H1 (cell line): ENCODE measurements around the gene APOM. TPM values are rescaled to one million over a fixed set of nuclear protein-coding genes. Genes with fewer than 3 reads are reported as not detected.

Experiments
- CTCF ChIA-PET: fragments of 300-600 bp; sonication (Branson Sonifier 250); formaldehyde crosslinking; loops from one replicate; lab custom pipeline; 2021; ENCODE audit not compliant: partially characterized antibody; lab: Charles Lee
- POLR2A ChIA-PET: fragments of 300-600 bp; sonication (Branson Sonifier 250); formaldehyde crosslinking; loops from one replicate; lab custom pipeline; 2021; ENCODE audit warnings: inconsistent platforms; ENCODE audit not compliant: partially characterized antibody; lab: Charles Lee
- DNase-seq, 2 experiments: peaks; one replicate each; pipeline versions ENCODE4 v3.0.0 to v3.0.0-alpha.2; 2010 to 2022; ENCODE audit warnings: low spot score in 2 of 2, low read depth in 1 of 2, mixed read lengths in 1 of 2
- FAIRE-seq: peaks from 2 replicates; lab custom pipeline; 2011; peaks lifted over from hg19 to GRCh38; lab: Jason Lieb, UNC
- H2AFZ ChIP-seq: 2 replicates; pipeline ENCODE4 v1.8.1; 2012; ENCODE audit warnings: low read length, inconsistent platforms
- H2AK5ac ChIP-seq: 2 replicates; pipeline ENCODE4 v1.6.1; 2013; ENCODE audit warnings: low read depth, low read length
- H2BK120ac ChIP-seq: replicated peaks from 2 replicates; pipeline ENCODE3; 2013; ENCODE audit warnings: low read depth, low read length, inconsistent platforms
- H2BK12ac ChIP-seq: 2 replicates; pipeline ENCODE4 v1.6.1; 2013; ENCODE audit warnings: low read depth, low read length
- H2BK15ac ChIP-seq: 2 replicates; pipeline ENCODE4 v1.6.1; 2013; ENCODE audit warnings: low read length
- H2BK20ac ChIP-seq: 2 replicates; pipeline ENCODE4 v1.6.1; 2013; ENCODE audit warnings: low read length
- H2BK5ac ChIP-seq: 2 replicates; pipeline ENCODE4 v1.6.1; 2013; ENCODE audit warnings: low read depth, low read length
- H3K14ac ChIP-seq: 2 replicates; pipeline ENCODE4 v1.6.1; 2013; ENCODE audit warnings: inconsistent platforms; ENCODE audit not compliant: insufficient read length
- H3K18ac ChIP-seq: 2 replicates; pipeline ENCODE4 v1.6.1; 2013; ENCODE audit warnings: low read length; ENCODE audit errors: extremely low read depth
- H3K23ac ChIP-seq: 2 replicates; pipeline ENCODE4 v1.6.1; 2013; ENCODE audit warnings: inconsistent platforms; ENCODE audit not compliant: insufficient read length
- H3K23me2 ChIP-seq: 2 replicates; pipeline ENCODE4 v1.6.1; 2013; ENCODE audit warnings: low read depth, low read length
- H3K27ac ChIP-seq: 2 replicates; pipeline ENCODE4 v1.6.1; 2011; ENCODE audit warnings: low read depth, low read length, inconsistent platforms
- H3K27me3 ChIP-seq, 4 experiments: replicated peaks in 1 of 4; 1 replicate in 1 of 4; 2 replicates in 3 of 4; pipeline versions ENCODE4 v1.6.1 to v1.8.1; 2011 to 2013; ENCODE audit warnings: low read length in 3 of 4, mild to moderate bottlenecking in 3 of 4, inconsistent platforms in 2 of 4, mixed read lengths in 2 of 4, moderate library complexity in 1 of 4; ENCODE audit not compliant: control insufficient read depth in 3 of 4, insufficient read depth in 3 of 4; ENCODE audit errors: extremely low read depth in 1 of 4
- H3K36me3 ChIP-seq, 4 experiments: 2 replicates each; pipeline versions ENCODE4 v1.6.1 to v1.8.1; 2011 to 2013; ENCODE audit warnings: mild to moderate bottlenecking in 4 of 4, low read length in 3 of 4, moderate library complexity in 2 of 4, control low read depth in 1 of 4, inconsistent platforms in 1 of 4; ENCODE audit not compliant: insufficient read depth in 4 of 4, control insufficient read depth in 2 of 4
- H3K4ac ChIP-seq: replicated peaks from 2 replicates; pipeline ENCODE3; 2013; ENCODE audit warnings: low read length, low read depth, mixed read lengths, inconsistent platforms; ENCODE audit not compliant: insufficient read length
- H3K4me1 ChIP-seq, 4 experiments: replicated peaks in 1 of 4; 1 replicate in 1 of 4; 2 replicates in 3 of 4; pipeline versions ENCODE4 v1.6.1 to v1.8.1; 2011 to 2013; ENCODE audit warnings: low read length in 3 of 4, inconsistent platforms in 2 of 4, mixed read lengths in 1 of 4; ENCODE audit not compliant: insufficient read depth in 4 of 4, control insufficient read depth in 3 of 4
- H3K4me2 ChIP-seq, 2 experiments: 2 replicates each; pipeline versions ENCODE4 v1.6.1 to v1.8.1; 2011 to 2013; ENCODE audit warnings: low read depth in 2 of 2, low read length in 2 of 2, control low read depth in 1 of 2, inconsistent platforms in 1 of 2, mild to moderate bottlenecking in 1 of 2; ENCODE audit not compliant: insufficient read depth in 1 of 2
- H3K4me3 ChIP-seq, 4 experiments: fragments of 200-600, 300-600 bp in 1 of 4; sonication (generic), shearing (Covaris generic), sonication (Bioruptor Twin) in 1 of 4; 2 replicates each; pipeline versions ENCODE4 v1.5.1 to v1.8.1; 2011 to 2016; ENCODE audit warnings: low read length in 4 of 4, low read depth in 3 of 4, control low read depth in 2 of 4, inconsistent platforms in 2 of 4, mild to moderate bottlenecking in 2 of 4, mixed read lengths in 1 of 4, moderate library complexity in 1 of 4; ENCODE audit not compliant: insufficient read depth in 2 of 4; ENCODE audit errors: extremely low read depth in 1 of 4
- H3K56ac ChIP-seq: replicated peaks from 2 replicates; pipeline ENCODE3; 2013; ENCODE audit warnings: low read depth, mild to moderate bottlenecking, mixed read lengths, low read length, inconsistent platforms; ENCODE audit not compliant: insufficient read length
- H3K79me1 ChIP-seq: 2 replicates; pipeline ENCODE4 v1.6.1; 2013; ENCODE audit warnings: low read depth, low read length, control low read depth
- H3K79me2 ChIP-seq, 2 experiments: 2 replicates each; pipeline versions ENCODE4 v1.6.1 to v1.8.1; 2012 to 2013; ENCODE audit warnings: low read length in 2 of 2, mild to moderate bottlenecking in 2 of 2, inconsistent platforms in 1 of 2; ENCODE audit not compliant: insufficient read depth in 2 of 2, control insufficient read depth in 1 of 2
- H3K9ac ChIP-seq, 4 experiments: replicated peaks in 1 of 4; 1 replicate in 1 of 4; 2 replicates in 3 of 4; pipeline versions ENCODE4 v1.6.1 to v1.8.1; 2011 to 2013; ENCODE audit warnings: low read depth in 3 of 4, low read length in 3 of 4, control low read depth in 2 of 4, mild to moderate bottlenecking in 2 of 4, moderate library complexity in 2 of 4, inconsistent platforms in 1 of 4; ENCODE audit errors: extremely low read depth in 1 of 4
- H3K9me3 ChIP-seq, 2 experiments: 2 replicates each; pipeline versions ENCODE4 v1.6.1 to v1.8.1; 2012 to 2013; ENCODE audit warnings: mild to moderate bottlenecking in 2 of 2, moderate library complexity in 2 of 2, control low read depth in 1 of 2, inconsistent platforms in 1 of 2, low read depth in 1 of 2, low read length in 1 of 2, mixed read lengths in 1 of 2; ENCODE audit not compliant: insufficient read depth in 2 of 2
- H4K20me1 ChIP-seq, 2 experiments: replicated peaks in 1 of 2; 2 replicates each; pipeline versions ENCODE3 to v1.8.1; 2011 to 2013; ENCODE audit warnings: inconsistent platforms in 2 of 2, low read length in 2 of 2, mild to moderate bottlenecking in 1 of 2; ENCODE audit not compliant: insufficient read depth in 2 of 2, control insufficient read depth in 1 of 2
- H4K5ac ChIP-seq: 2 replicates; pipeline ENCODE4 v1.6.1; 2013; ENCODE audit warnings: low read length, low read depth, mixed read lengths, inconsistent platforms; ENCODE audit not compliant: insufficient read length
- H4K8ac ChIP-seq: 2 replicates; pipeline ENCODE4 v1.8.0; 2013; ENCODE audit warnings: mild to moderate bottlenecking, moderate library complexity, low read length, inconsistent platforms; ENCODE audit not compliant: insufficient read depth; ENCODE audit errors: extremely low read depth
- H4K91ac ChIP-seq: replicated peaks from 2 replicates; pipeline ENCODE3; 2013; ENCODE audit warnings: low read length, mixed read lengths, inconsistent platforms; ENCODE audit not compliant: insufficient read length
- CTBP2 ChIP-seq: IDR thresholded peaks from 2 replicates; pipeline ENCODE4 v1.7.0; 2011; ENCODE audit warnings: borderline replicate concordance, mild to moderate bottlenecking, moderate library complexity, mixed read lengths, low read length; ENCODE audit not compliant: insufficient read depth, insufficient read length
- EP300 ChIP-seq, 2 experiments: IDR thresholded peaks; 1 replicate in 1 of 2; 2 replicates in 1 of 2; pipeline ENCODE4 v1.6.1; 2011 to 2012; ENCODE audit warnings: low read depth in 2 of 2, low read length in 2 of 2, mild to moderate bottlenecking in 2 of 2, borderline replicate concordance in 1 of 2, inconsistent platforms in 1 of 2, moderate library complexity in 1 of 2
- FOSL1 ChIP-seq: IDR thresholded peaks from 2 replicates; pipeline ENCODE4 v1.6.1; 2011; ENCODE audit warnings: mild to moderate bottlenecking, low read depth, low read length, moderate library complexity; ENCODE audit not compliant: insufficient read depth
- KDM4A ChIP-seq: IDR thresholded peaks from one replicate; pipeline ENCODE4 v1.7.1; 2012; ENCODE audit warnings: low read depth, mild to moderate bottlenecking, moderate library complexity, low read length, inconsistent platforms; ENCODE audit not compliant: severe bottlenecking
- POU5F1 ChIP-seq: IDR thresholded peaks from 2 replicates; pipeline ENCODE4 v1.6.1; 2011; ENCODE audit warnings: low read depth, mild to moderate bottlenecking, low read length, moderate library complexity
- RNF2 ChIP-seq: fragments of 200-900, 300-1000 bp; sonication (generic); IDR thresholded peaks from 2 replicates; pipeline ENCODE4 v1.7.1; 2016; ENCODE audit warnings: borderline replicate concordance, low read depth, mild to moderate bottlenecking, antibody characterized with exemption, low read length; ENCODE audit not compliant: poor library complexity, severe bottlenecking; ENCODE audit errors: missing control alignments
- SIX5 ChIP-seq: IDR thresholded peaks from 2 replicates; pipeline ENCODE4 v1.6.1; 2011; ENCODE audit warnings: mild to moderate bottlenecking, low read depth, low read length
- TAF1 ChIP-seq: IDR thresholded peaks from 2 replicates; pipeline ENCODE4 v1.6.1; 2011; ENCODE audit warnings: mild to moderate bottlenecking, low read depth, low read length
- TBP ChIP-seq: IDR thresholded peaks from 2 replicates; pipeline ENCODE4 v1.6.1; 2011; ENCODE audit warnings: low read depth, low read length, improper control_type of control experiment
- WGBS, 2 experiments: shearing (Covaris generic) in 1 of 2; methylation state at CpG; one replicate each; pipeline versions ENCODE4 v1.1.6 to v1.1.7; 2013 to 2015; ENCODE audit warnings: low lambda C conversion rate in 2 of 2, mixed read lengths in 2 of 2, inconsistent platforms in 1 of 2, low coverage in 1 of 2, missing lambda C conversion rate in 1 of 2; ENCODE audit not compliant: insufficient replicate concordance in 2 of 2, insufficient coverage in 1 of 2, insufficient read length in 1 of 2; ENCODE audit errors: extremely low coverage in 1 of 2, missing lambda C conversion rate in 1 of 2; 5-methylcytosine and 5-hydroxymethylcytosine counted together
- polyA plus RNA-seq, 7 experiments: library from polyadenylated mRNA; depleted of rRNA in 3 of 7; stranded (reverse) in 5 of 7; unstranded in 2 of 7; fragments of >200 nt in 5 of 7; fragments of 200-250 nt in 2 of 7; gene quantifications; 1 replicate in 5 of 7; 2 replicates in 1 of 7; 4 replicates in 1 of 7; pipeline versions ENCODE4 v1.2.1 to v1.2.3, GENCODE V29; 2011 to 2013; ENCODE audit warnings: missing spikeins in 2 of 7, mixed read lengths in 2 of 7
- total RNA-seq: library from RNA; stranded (reverse); fragmentation: NEBNext Ultra II Directional; extraction: Animal tissue kit (Norgen Biotek cat#: 25700); gene quantifications from 2 replicates; pipeline ENCODE4 v1.2.1, GENCODE V29; 2021

The APOM gene
- total and polyA plus RNA-seq, 2 of the 8 experiments (the other 6 are each of a cell fraction or from before 2014, with no cell fraction given) = 3.4 to 12.0 TPM

DNA sequence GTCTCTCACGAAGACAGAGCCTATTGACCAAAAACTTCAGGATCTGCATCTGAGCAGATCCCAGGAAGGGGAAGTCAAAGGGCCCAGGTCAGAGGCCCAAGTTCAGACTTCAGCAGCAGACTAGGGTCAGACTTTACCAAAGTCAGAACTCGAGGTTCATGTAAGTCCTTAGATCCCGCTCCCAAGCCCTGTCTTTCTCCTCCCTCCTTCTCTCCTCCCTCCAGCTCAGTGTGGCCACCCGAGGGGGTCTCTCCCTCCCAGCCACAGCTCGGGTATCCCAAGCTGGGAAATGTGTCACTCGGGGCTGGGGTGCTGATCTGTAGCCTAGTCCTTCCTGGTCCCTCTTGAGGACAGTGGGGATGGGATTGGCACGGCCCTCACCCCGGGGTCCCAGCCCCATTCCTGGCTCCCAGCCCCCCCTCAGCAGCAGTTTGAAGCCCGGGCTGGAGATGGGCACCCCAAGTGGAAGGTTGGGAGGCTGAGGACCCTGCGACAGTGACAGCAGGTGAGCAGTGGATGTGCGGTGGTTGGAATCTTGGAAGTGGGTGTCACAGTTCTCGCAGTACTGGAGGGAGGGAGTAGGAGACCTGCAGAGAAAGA is 6.5 kb downstream of the APOM start:
- H4K20me1 ChIP-seq = peaks cover 3 to 5% of the 10 kb centered on the region in 2 experiments
- no peak overlapping the region for H2AK5ac ChIP-seq
- H3K56ac ChIP-seq = no peak overlapping the region
- FAIRE-seq = no peak
- no peak overlapping the region for H3K9ac ChIP-seq
- no peaks in the 10 kb centered on the region for H3K9me3 ChIP-seq
- H2BK12ac ChIP-seq = no peak overlapping the region
- H2BK15ac ChIP-seq = no peak overlapping the region
- WGBS, 2 experiments = 95% methylated on average over 11 of the region's 12 CpGs; no CpG with 5 or more reads in 1 of the 2 experiments
- H3K4me1 ChIP-seq = peaks cover 0 to 19% (median 5%) of the 10 kb centered on the region in 4 experiments; a peak in 5 of 7 replicates
- H3K27me3 ChIP-seq = no peaks in the 10 kb centered on the region
- H3K18ac ChIP-seq = no peak overlapping the region
- H3K4me3 ChIP-seq = no peak overlapping the region
- H2BK120ac ChIP-seq = no peak overlapping the region
- H2AFZ ChIP-seq = no peak overlapping the region
- H3K79me1 ChIP-seq = peaks cover 14% of the 10 kb centered on the region
- DNase-seq = no peak
- H3K36me3 ChIP-seq = peaks cover 6 to 20% (median 10%) of the 10 kb centered on the region in 4 experiments; a peak in 6 of 8 replicates
- no peak overlapping the region for H4K8ac ChIP-seq
- H3K4me2 ChIP-seq = no peak overlapping the region
- TF ChIP-seq FOSL1 (no peak), TBP (no peak), SIX5 (no peak), CTBP2 (no peak), POU5F1 (no peak), TAF1 (no peak), RNF2 (no peak), EP300 (IDR thresholded peaks at IDR 0.05; ENCODE audit: borderline replicate concordance in 1 of 2, low read depth in 2 of 2, low read length in 2 of 2) (no peak), KDM4A (no peak)
- H4K91ac ChIP-seq = no peak overlapping the region
- ChIA-PET CTCF (interaction anchor here (0.7 to 3.7 kb wide), 9 partner anchors 9 to 116 kb away, joined by 3 to 38 read pairs (median 4); partner anchors contain the start of genes APOM, ATP6V1G2 and BAG6), POLR2A (interaction anchor here (0.6 to 25.5 kb wide), 13 partner anchors 8 to 196 kb away, joined by 3 to 883 read pairs (median 6); partner anchors contain the start of genes AIF1, APOM, ATP6V1G2 and BAG6)
- H4K5ac ChIP-seq = no peak overlapping the region
- no peak overlapping the region for H2BK20ac ChIP-seq
- H3K27ac ChIP-seq = no peak overlapping the region
- H3K4ac ChIP-seq = no peak overlapping the region
- H3K23me2 ChIP-seq = peaks cover 12% of the 10 kb centered on the region
- H2BK5ac ChIP-seq = no peak overlapping the region
- no peak overlapping the region for H3K23ac ChIP-seq
- peaks cover 0 to 51% of the 10 kb centered on the region in 2 experiments; a peak in 3 of 4 replicates for H3K79me2 ChIP-seq
- no peak overlapping the region for H3K14ac ChIP-seq
